Liver (tissue), 9 donors: ENCODE measurements around the gene HMGCL. TPM values are rescaled to one million over a fixed set of nuclear protein-coding genes. Genes with fewer than 3 reads are reported as not detected.

Experiments used
- DNase-seq: peaks from one replicate; pipeline ENCODE4 v3.0.0-alpha.2; 2017; ENCODE audit warnings: low spot score
- H3K27ac ChIP-seq, 2 donors: one replicate each; pipeline ENCODE4 v1.7.0; 2013; ENCODE audit warnings: inconsistent platforms in 2 of 2, low read length in 2 of 2, control low read depth in 1 of 2, low read depth in 1 of 2, mild to moderate bottlenecking in 1 of 2
- H3K27me3 ChIP-seq, 4 donors: one replicate each; pipeline versions ENCODE4 v1.6.1 to v1.7.0; 2013; ENCODE audit warnings: low read length in 3 of 4, inconsistent platforms in 1 of 4, mild to moderate bottlenecking in 1 of 4, moderate library complexity in 1 of 4; ENCODE audit not compliant: control insufficient read depth in 4 of 4, insufficient read depth in 4 of 4
- H3K36me3 ChIP-seq, 4 donors: one replicate each; pipeline versions ENCODE4 v1.6.1 to v1.7.0; 2013; ENCODE audit warnings: low read length in 3 of 4, mild to moderate bottlenecking in 3 of 4, low read depth in 1 of 4, moderate library complexity in 1 of 4; ENCODE audit not compliant: control insufficient read depth in 4 of 4, insufficient read depth in 3 of 4
- H3K4me1 ChIP-seq, 4 donors: one replicate each; pipeline versions ENCODE4 v1.6.1 to v1.7.0; 2013; ENCODE audit warnings: low read length in 3 of 4, mild to moderate bottlenecking in 3 of 4, moderate library complexity in 1 of 4; ENCODE audit not compliant: control insufficient read depth in 4 of 4, insufficient read depth in 4 of 4
- H3K4me3 ChIP-seq, 3 donors: one replicate each; pipeline versions ENCODE4 v1.6.1 to v1.7.0; 2013; ENCODE audit warnings: low read length in 3 of 3, control low read depth in 1 of 3, low read depth in 1 of 3, mild to moderate bottlenecking in 1 of 3
- H3K9ac ChIP-seq, 2 donors: one replicate each; pipeline ENCODE4 v1.7.0; 2013; ENCODE audit warnings: low read length in 2 of 2, mild to moderate bottlenecking in 2 of 2, moderate library complexity in 2 of 2, control low read depth in 1 of 2, low read depth in 1 of 2
- H3K9me3 ChIP-seq, 4 donors: one replicate each; pipeline versions ENCODE4 v1.6.1 to v1.7.0; 2013; ENCODE audit warnings: low read length in 3 of 4; ENCODE audit not compliant: control insufficient read depth in 4 of 4
- EGR1 ChIP-seq, 2 donors: IDR thresholded peaks; 2 replicates each; pipeline ENCODE4 v1.6.1; 2016 to 2018; ENCODE audit warnings: antibody characterized with exemption in 2 of 2, low read depth in 2 of 2
- FOXA1 ChIP-seq: IDR thresholded peaks from 2 replicates; pipeline ENCODE4 v1.6.1; 2016; ENCODE audit warnings: antibody characterized with exemption
- FOXA2 ChIP-seq: IDR thresholded peaks from 2 replicates; pipeline ENCODE4 v1.6.1; 2016; ENCODE audit warnings: antibody characterized with exemption
- GABPA ChIP-seq, 2 donors: IDR thresholded peaks in 1 of 2; conservative IDR thresholded peaks in 1 of 2; 2 replicates each; pipeline ENCODE4 v1.6.1; 2016; ENCODE audit warnings: antibody characterized with exemption in 2 of 2, mild to moderate bottlenecking in 1 of 2, moderate library complexity in 1 of 2
- HNF4A ChIP-seq, 2 donors: conservative IDR thresholded peaks; 2 replicates each; pipeline ENCODE4 v1.6.1; 2016; ENCODE audit warnings: antibody characterized with exemption in 2 of 2, mild to moderate bottlenecking in 2 of 2
- HNF4G ChIP-seq: IDR thresholded peaks from 2 replicates; pipeline ENCODE4 v1.6.1; 2016; ENCODE audit warnings: antibody characterized with exemption
- NR2F2 ChIP-seq: IDR thresholded peaks from 2 replicates; pipeline ENCODE4 v1.6.1; 2016; ENCODE audit warnings: antibody characterized with exemption
- RAD21 ChIP-seq, 2 donors: IDR thresholded peaks; 2 replicates each; pipeline ENCODE4 v1.6.1; 2016; ENCODE audit warnings: antibody characterized with exemption in 2 of 2, mild to moderate bottlenecking in 2 of 2
- SP1 ChIP-seq: IDR thresholded peaks from 2 replicates; pipeline ENCODE4 v1.6.1; 2018; ENCODE audit warnings: antibody characterized with exemption, mild to moderate bottlenecking
- TAF1 ChIP-seq: conservative IDR thresholded peaks from 2 replicates; pipeline ENCODE4 v1.6.1; 2016; ENCODE audit warnings: antibody characterized with exemption, mild to moderate bottlenecking
- WGBS: extraction: QIAGEN DNeasy Blood & Tissue Kit; methylation state at CpG from one replicate; pipeline ENCODE4 v1.1.7; 2013; 5-methylcytosine and 5-hydroxymethylcytosine counted together
- polyA plus RNA-seq, 2 donors: library from polyadenylated mRNA; stranded (reverse) in 1 of 2; unstranded in 1 of 2; fragments of 200-250 nt in 1 of 2; fragments of >200 nt in 1 of 2; fragmentation: Nextera tagmentation in 1 of 2; extraction: Ambion mirVana in 1 of 2; gene quantifications; one replicate each; pipeline versions ENCODE4 v1.2.1 to v1.2.3, GENCODE V29; 2013 to 2015
- total RNA-seq, 2 donors: library from RNA; depleted of rRNA; stranded (reverse); fragments of >200 nt; gene quantifications; one replicate each; pipeline ENCODE4 v1.2.3, GENCODE V29; 2014
- TF ChIP-seq, protein P1 (sequence below): IDR thresholded peaks from 2 replicates; pipeline ENCODE4 v1.6.1; 2016; ENCODE audit warnings: antibody characterized with exemption
- TF ChIP-seq, protein P2 (sequence below): IDR thresholded peaks from 2 replicates; pipeline ENCODE4 v1.6.1; 2016; ENCODE audit warnings: antibody characterized with exemption, mild to moderate bottlenecking
- TF ChIP-seq, protein P3 (sequence below): fragments of 150-350 bp; IDR thresholded peaks from 2 replicates; pipeline ENCODE4 v1.5.1; 2017; ENCODE audit warnings: improper control_type of control experiment, low read depth, low read length; ENCODE audit not compliant: missing input control
- TF ChIP-seq, protein P4 (sequence below): IDR thresholded peaks from 2 replicates; pipeline ENCODE4 v1.6.1; 2016; ENCODE audit warnings: antibody characterized with exemption
- TF ChIP-seq, protein P5 (sequence below): IDR thresholded peaks from 2 replicates; pipeline ENCODE4 v1.6.1; 2016; ENCODE audit warnings: antibody characterized with exemption
- donor health status: healthy.
- donor health status: healthy.
- donor health status: healthy.
- donor health status: healthy.
- donor health status: healthy.

Gene HMGCL
- total and polyA plus RNA-seq, 4 donors: 68.2 to 198 (median 149) TPM

DNA sequence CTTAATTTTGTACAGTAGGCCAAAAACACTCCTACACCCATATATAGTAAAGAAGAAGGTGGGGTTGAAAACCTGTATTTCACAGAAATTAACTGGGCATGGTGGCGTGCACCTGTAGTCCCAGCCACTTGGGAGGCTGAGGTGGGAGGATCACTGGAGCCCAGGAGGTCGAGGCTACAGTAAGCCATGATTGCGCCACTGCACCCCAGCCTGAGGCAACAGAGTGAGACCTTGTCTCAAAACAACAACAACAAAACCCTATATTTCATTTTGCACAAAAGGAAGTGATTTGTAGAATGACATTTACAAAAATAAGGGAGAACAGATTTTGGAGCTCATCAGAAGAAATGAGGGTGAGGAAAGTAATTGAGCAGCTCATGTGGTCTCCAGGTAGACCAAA is 36.5 kb downstream of the HMGCL start:
- WGBS: 96% methylated on average over 3 of the region's 3 CpGs
- Histone ChIP-seq H3K4me3 (no peak overlapping the region), H3K36me3 (peaks cover 5 to 22% (median 18%) of the 10 kb centered on the region in 4 donors), H3K4me1 (peaks cover 13 to 29% (median 23%) of the 10 kb centered on the region in 4 donors), H3K9me3 (no peaks in the 10 kb centered on the region), H3K9ac (no peak overlapping the region), H3K27ac (no peak overlapping the region), H3K27me3 (no peaks in the 10 kb centered on the region)
- TF ChIP-seq FOXA1 (no peak), EGR1 (IDR thresholded peaks at IDR 0.05; ENCODE audit: low read depth in 2 of 2) (no peak), TAF1 (no peak), RAD21 (IDR thresholded peaks at IDR 0.05) (no peak), FOXA2 (no peak), HNF4G (no peak), HNF4A (conservative IDR thresholded peaks at IDR 0.05) (no peak), GABPA (IDR thresholded peaks at IDR 0.05 in 1 of 2, conservative IDR thresholded peaks at IDR 0.05 in 1 of 2) (no peak)
- TF ChIP-seq, protein P1, sequence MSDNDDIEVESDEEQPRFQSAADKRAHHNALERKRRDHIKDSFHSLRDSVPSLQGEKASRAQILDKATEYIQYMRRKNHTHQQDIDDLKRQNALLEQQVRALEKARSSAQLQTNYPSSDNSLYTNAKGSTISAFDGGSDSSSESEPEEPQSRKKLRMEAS: no peak
- TF ChIP-seq, protein P2, sequence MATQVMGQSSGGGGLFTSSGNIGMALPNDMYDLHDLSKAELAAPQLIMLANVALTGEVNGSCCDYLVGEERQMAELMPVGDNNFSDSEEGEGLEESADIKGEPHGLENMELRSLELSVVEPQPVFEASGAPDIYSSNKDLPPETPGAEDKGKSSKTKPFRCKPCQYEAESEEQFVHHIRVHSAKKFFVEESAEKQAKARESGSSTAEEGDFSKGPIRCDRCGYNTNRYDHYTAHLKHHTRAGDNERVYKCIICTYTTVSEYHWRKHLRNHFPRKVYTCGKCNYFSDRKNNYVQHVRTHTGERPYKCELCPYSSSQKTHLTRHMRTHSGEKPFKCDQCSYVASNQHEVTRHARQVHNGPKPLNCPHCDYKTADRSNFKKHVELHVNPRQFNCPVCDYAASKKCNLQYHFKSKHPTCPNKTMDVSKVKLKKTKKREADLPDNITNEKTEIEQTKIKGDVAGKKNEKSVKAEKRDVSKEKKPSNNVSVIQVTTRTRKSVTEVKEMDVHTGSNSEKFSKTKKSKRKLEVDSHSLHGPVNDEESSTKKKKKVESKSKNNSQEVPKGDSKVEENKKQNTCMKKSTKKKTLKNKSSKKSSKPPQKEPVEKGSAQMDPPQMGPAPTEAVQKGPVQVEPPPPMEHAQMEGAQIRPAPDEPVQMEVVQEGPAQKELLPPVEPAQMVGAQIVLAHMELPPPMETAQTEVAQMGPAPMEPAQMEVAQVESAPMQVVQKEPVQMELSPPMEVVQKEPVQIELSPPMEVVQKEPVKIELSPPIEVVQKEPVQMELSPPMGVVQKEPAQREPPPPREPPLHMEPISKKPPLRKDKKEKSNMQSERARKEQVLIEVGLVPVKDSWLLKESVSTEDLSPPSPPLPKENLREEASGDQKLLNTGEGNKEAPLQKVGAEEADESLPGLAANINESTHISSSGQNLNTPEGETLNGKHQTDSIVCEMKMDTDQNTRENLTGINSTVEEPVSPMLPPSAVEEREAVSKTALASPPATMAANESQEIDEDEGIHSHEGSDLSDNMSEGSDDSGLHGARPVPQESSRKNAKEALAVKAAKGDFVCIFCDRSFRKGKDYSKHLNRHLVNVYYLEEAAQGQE: no peak
- TF ChIP-seq, protein P3, sequence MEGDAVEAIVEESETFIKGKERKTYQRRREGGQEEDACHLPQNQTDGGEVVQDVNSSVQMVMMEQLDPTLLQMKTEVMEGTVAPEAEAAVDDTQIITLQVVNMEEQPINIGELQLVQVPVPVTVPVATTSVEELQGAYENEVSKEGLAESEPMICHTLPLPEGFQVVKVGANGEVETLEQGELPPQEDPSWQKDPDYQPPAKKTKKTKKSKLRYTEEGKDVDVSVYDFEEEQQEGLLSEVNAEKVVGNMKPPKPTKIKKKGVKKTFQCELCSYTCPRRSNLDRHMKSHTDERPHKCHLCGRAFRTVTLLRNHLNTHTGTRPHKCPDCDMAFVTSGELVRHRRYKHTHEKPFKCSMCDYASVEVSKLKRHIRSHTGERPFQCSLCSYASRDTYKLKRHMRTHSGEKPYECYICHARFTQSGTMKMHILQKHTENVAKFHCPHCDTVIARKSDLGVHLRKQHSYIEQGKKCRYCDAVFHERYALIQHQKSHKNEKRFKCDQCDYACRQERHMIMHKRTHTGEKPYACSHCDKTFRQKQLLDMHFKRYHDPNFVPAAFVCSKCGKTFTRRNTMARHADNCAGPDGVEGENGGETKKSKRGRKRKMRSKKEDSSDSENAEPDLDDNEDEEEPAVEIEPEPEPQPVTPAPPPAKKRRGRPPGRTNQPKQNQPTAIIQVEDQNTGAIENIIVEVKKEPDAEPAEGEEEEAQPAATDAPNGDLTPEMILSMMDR: no peak
- TF ChIP-seq, protein P4, sequence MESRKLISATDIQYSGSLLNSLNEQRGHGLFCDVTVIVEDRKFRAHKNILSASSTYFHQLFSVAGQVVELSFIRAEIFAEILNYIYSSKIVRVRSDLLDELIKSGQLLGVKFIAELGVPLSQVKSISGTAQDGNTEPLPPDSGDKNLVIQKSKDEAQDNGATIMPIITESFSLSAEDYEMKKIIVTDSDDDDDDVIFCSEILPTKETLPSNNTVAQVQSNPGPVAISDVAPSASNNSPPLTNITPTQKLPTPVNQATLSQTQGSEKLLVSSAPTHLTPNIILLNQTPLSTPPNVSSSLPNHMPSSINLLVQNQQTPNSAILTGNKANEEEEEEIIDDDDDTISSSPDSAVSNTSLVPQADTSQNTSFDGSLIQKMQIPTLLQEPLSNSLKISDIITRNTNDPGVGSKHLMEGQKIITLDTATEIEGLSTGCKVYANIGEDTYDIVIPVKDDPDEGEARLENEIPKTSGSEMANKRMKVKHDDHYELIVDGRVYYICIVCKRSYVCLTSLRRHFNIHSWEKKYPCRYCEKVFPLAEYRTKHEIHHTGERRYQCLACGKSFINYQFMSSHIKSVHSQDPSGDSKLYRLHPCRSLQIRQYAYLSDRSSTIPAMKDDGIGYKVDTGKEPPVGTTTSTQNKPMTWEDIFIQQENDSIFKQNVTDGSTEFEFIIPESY: no peak
- TF ChIP-seq, protein P5, sequence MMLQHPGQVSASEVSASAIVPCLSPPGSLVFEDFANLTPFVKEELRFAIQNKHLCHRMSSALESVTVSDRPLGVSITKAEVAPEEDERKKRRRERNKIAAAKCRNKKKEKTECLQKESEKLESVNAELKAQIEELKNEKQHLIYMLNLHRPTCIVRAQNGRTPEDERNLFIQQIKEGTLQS: no peak
- no peak for DNase-seq

DNA sequence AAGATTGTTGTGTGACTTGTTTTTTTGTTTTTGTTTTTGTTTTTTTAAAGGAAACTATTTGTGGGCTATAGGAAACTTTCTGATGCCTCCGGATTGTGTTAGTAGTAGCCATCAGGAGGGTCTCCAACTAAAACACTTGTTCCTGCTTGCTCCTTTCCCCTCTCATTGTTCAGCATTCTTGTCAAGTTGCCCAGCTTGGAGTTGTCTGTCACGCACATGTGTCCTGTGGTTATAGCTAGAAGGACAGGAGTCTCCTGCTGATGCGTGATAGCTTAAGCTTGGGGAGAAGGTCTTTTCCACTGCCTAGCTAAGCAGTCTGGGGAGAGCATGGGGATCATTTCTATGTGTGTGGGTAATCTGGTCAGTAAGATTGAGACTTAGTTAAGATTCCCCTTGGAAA is 37.5 kb downstream of the HMGCL start:
- H3K27me3 ChIP-seq: no peaks in the 10 kb centered on the region
- 97% methylated on average over 3 of the region's 3 CpGs for WGBS
- H3K9ac ChIP-seq: no peak overlapping the region
- no peak overlapping the region for H3K4me3 ChIP-seq
- no peak for DNase-seq
- TF ChIP-seq NR2F2 (no peak), SP1 (no peak)
- no peak overlapping the region for H3K27ac ChIP-seq
- H3K36me3 ChIP-seq: peaks cover 5 to 23% (median 19%) of the 10 kb centered on the region in 4 donors
- peaks cover 7 to 21% (median 14%) of the 10 kb centered on the region in 4 donors for H3K4me1 ChIP-seq
- H3K9me3 ChIP-seq: no peaks in the 10 kb centered on the region
